NOMO-1 treated with DMSO at 0.1 percent for 48 hours (cell line): ENCODE data around the gene OR2AJ1.

Experiments used
- DNase-seq: peaks from one replicate; lab custom pipeline; 2025; ENCODE audit not compliant: unreplicated experiment; lab: John Stamatoyannopoulos, UW

Gene OR2AJ1

GRCh38 chr1:247961791-247962190, 37.1 kb downstream of the OR2AJ1 start:
- no peak for DNase-seq

GRCh38 chr1:247962911-247963588, 38.4 kb downstream of the OR2AJ1 start:
- no peak for DNase-seq

DNA sequence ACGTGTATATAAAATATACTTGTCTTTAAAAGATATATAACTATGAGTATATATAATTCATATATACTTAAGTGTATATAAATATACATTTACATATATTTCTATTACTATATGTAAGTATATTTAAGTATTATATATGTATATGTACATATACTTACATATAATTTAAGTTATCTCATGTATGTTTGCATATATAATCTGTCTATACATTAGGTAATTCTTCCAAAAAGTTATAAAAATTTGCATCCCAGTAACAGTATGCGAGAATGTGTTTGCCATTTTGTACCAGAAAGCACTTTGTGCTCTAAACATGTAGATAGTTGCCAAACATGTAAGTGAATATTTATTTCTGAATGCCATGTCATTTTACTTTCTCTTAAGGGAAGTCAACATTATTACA, 40.2 kb downstream of the OR2AJ1 start, which contains the start of gene OR2AK2:
TSS of gene OR2AK2 (plus strand) at position 301 of the 400 bp plus-strand sequence. CDS start 144 bp downstream, outside the sequence.
- DNase-seq, result no peak

DNA sequence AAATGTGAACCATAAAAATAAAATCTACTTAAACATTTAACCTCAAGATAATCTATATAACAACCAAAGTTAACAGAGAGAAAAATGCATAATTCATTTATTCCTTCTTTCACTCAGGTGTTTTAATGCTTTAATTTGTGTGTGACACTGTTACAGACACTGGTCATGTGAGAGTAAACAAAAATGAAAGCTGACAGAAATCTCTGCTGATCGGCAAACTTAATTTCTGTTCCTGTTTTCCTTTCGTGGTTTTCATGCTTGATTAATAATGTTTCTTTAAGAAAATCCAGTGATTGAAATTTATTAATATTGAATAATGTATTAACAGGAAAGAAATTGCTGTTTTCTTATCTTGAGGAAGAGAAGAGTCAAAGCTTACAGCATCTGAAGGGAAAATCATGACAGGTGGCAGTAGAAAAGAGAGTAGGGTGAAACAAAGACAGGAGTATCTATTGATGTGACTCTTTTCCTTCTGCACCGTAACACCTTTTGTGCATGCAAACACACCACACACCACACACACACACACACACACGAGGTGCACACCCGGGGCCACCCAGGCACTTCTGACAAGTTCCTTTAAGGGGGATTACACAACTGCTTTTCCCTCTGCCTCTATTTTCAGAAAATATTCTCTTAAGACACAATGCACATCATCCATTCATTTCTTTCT, 42.0 kb downstream of the OR2AJ1 start:
- DNase-seq, result no peak
